ENCODE measurements around the gene ZDHHC12.

The ZDHHC12 gene

GRCh38 chr9:128723866-128724743, at the start of gene ZDHHC12:
Gene ZDHHC12, minus strand, starts transcription at chr9:128724127. Its CDS starts 34 bp downstream, at chr9:128724093.
- DNase-seq = peak; percentile 98

GRCh38 chr9:128773049-128773448, 49.1 kb upstream of the ZDHHC12 start:
- DNase-seq = no peak

- DNase-seq = peak; percentile 92 to 95
Observed at GRCh38 chr9:128771745-128772519, 48.0 kb upstream of the ZDHHC12 start, which contains the start of gene ZER1. Gene ZER1, minus strand, starts transcription at chr9:128771927. Its CDS starts 16,362 bp downstream, at chr9:128755565.

- no peak for DNase-seq
Observed at GRCh38 chr9:128771094-128771721, 47.3 kb upstream of the ZDHHC12 start.

- no peak for DNase-seq
Observed at GRCh38 chr9:128770286-128771030, 46.5 kb upstream of the ZDHHC12 start.

GRCh38 chr9:128768606-128769005, 44.7 kb upstream of the ZDHHC12 start:
- no peak for DNase-seq

- DNase-seq = no peak
Observed at GRCh38 chr9:128765499-128765898, 41.6 kb upstream of the ZDHHC12 start.

GRCh38 chr9:128764361-128764760, 40.4 kb upstream of the ZDHHC12 start:
- no peak for DNase-seq

GRCh38 chr9:128762671-128763449, 38.9 kb upstream of the ZDHHC12 start:
- DNase-seq = no peak

- DNase-seq = no peak
Observed at GRCh38 chr9:128757602-128758001, 33.7 kb upstream of the ZDHHC12 start.

- DNase-seq = no peak
Observed at GRCh38 chr9:128753627-128754026, 29.7 kb upstream of the ZDHHC12 start.

GRCh38 chr9:128750926-128751595, 27.1 kb upstream of the ZDHHC12 start:
- DNase-seq = no peak

GRCh38 chr9:128747241-128747640, 23.3 kb upstream of the ZDHHC12 start:
- DNase-seq = no peak

- DNase-seq = no peak
Observed at GRCh38 chr9:128743421-128743820, 19.5 kb upstream of the ZDHHC12 start.

- no peak for DNase-seq
Observed at GRCh38 chr9:128742401-128742800, 18.5 kb upstream of the ZDHHC12 start.

- no peak for DNase-seq
Observed at GRCh38 chr9:128735373-128735772, 11.4 kb upstream of the ZDHHC12 start.

- DNase-seq = no peak
Observed at GRCh38 chr9:128733256-128733655, 9.3 kb upstream of the ZDHHC12 start.

- DNase-seq = no peak
Observed at GRCh38 chr9:128732576-128732975, 8.6 kb upstream of the ZDHHC12 start.

- no peak for DNase-seq
Observed at GRCh38 chr9:128731691-128732090, 7.8 kb upstream of the ZDHHC12 start.

- DNase-seq = no peak
Observed at GRCh38 chr9:128731093-128731492, 7.2 kb upstream of the ZDHHC12 start.

Measured in stimulated activated CD4-positive, alpha-beta T cell treated with anti-CD3 and anti-CD28 coated beads, Interleukin-4, amount 100 ng/mL, for 4 hours (primary cell).